D721Med (cell line): ENCODE data around the gene NLRC5.

Experiments used
- DNase-seq: peaks from one replicate; pipeline ENCODE4 v3.0.0; 2011; ENCODE audit warnings: low spot score; ENCODE audit not compliant: insufficient read length
- FAIRE-seq: peaks from 2 replicates; lab custom pipeline; 2011; peaks lifted over from hg19 to GRCh38; lab: Jason Lieb, UNC
- CTCF ChIP-seq: IDR thresholded peaks from 2 replicates; pipeline ENCODE4 v1.5.1; 2012; ENCODE audit warnings: mild to moderate bottlenecking, control low read depth; ENCODE audit not compliant: insufficient read depth; ENCODE audit errors: missing control alignments

Gene NLRC5

GRCh38 chr16:57113042-57113453 lies 123.7 kb downstream of the NLRC5 start:
- DNase-seq (no peak), FAIRE-seq (no peak)
- TF ChIP-seq CTCF, result no peak

DNA sequence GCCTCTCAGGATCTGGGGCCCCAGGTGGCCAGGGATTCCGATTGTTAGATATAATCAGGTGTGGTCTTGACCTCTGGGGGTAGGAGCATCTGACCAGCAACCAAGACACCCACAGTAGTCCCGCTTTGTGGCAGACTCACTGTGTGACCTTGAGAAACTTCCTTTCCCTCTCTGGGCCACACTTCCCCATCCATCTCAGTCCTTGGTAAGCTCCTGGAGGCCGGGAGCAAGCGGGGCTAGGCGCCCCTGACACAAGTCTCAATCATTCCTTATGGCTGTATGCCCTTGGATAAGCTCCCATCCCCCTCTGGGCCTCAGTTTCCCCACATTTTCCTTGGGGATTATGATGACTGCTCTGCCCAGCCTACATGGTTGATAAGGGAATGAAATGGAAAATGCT lies 124.3 kb downstream of the NLRC5 start:
- no peak for TF ChIP-seq CTCF
- FAIRE-seq, result no peak
- DNase-seq, result no peak

- TF ChIP-seq CTCF, result no peak
- FAIRE-seq, result no peak
- no peak for DNase-seq
These were observed 125.8 kb downstream of the NLRC5 start for GRCh38 chr16:57115168-57115513.

DNA sequence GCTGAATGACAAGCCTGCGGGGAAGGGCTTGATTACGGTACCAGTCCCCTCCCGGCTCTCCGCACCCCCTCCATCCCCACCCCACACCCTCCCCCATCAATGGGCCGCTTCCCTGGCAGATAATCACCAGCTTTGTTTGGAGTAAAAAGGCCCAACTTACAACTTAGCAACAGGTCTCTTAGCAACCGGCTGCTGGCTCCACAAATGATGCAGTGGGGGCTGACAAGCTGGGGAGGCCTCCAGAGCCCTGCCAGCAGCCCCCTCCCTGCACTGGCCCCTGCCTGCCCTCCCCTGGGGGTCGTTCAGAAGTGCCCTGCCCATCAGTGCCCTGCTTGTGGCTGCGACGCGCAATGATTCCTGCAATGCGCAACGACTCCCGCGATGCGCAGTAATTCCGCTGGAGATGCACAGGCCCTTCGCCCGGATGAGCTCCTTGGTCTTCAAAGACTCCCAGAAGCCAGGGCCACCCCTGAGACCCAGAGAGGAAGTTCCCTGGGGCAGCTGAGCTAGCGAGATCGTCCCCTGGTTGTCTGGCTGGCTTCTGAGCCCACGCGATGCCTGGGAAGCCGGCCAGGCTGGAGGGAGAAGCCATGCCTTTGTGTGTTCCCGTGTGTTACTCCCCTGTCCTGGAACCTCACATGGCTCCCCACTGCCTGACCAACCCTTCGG lies 126.3 kb downstream of the NLRC5 start:
- TF ChIP-seq CTCF, result no peak
- DNase-seq, result no peak
- no peak for FAIRE-seq

GRCh38 chr16:57118461-57119084 lies 129.2 kb downstream of the NLRC5 start:
- no peak for FAIRE-seq
- DNase-seq, result no peak
- TF ChIP-seq CTCF, result no peak

- FAIRE-seq (no peak), DNase-seq (no peak)
- no peak for TF ChIP-seq CTCF
These were observed 134.0 kb downstream of the NLRC5 start for GRCh38 chr16:57123216-57123973.
